ENCODE measurements around the gene MCTP1.
A peak's percentile ranks its signal among the peaks of the same experiment; 100 is the strongest.

MCTP1 gene

GRCh38 chr5:94993491-94993890 lies 291.4 kb downstream of the MCTP1 start:
- Histone ChIP-seq H3K79me1 (replicated peaks; ENCODE audit: low read length, poor library complexity, severe bottlenecking) (peaks cover 26% of the 10 kb centered on the region), H2AK5ac (ENCODE audit: low read length, severe bottlenecking) (no peak overlapping the region), H3K4me3 (ENCODE audit: insufficient read depth in 1 of 2, low read depth in 1 of 2, low read length in 2 of 2) (no peak overlapping the region), H4K91ac (ENCODE audit: low read length) (no peak overlapping the region), H3K18ac (ENCODE audit: low read depth in 1 of 2, low read length in 2 of 2) (no peak overlapping the region), H3K27me3 (ENCODE audit: control insufficient read depth in 1 of 2, insufficient read depth in 1 of 2, low read length in 2 of 2) (no peaks in the 10 kb centered on the region), H3K4me1 (ENCODE audit: control insufficient read depth, insufficient read depth, low read depth, low read length) (no peaks in the 10 kb centered on the region), H3K9me3 (ENCODE audit: control insufficient read depth, low read length) (no peaks in the 10 kb centered on the region), H3K4me2 (ENCODE audit: low read length, poor library complexity, severe bottlenecking) (no peak overlapping the region), H4K8ac (ENCODE audit: low read length) (no peak overlapping the region), H2BK5ac (ENCODE audit: low read depth, low read length, poor library complexity, severe bottlenecking) (no peak overlapping the region), H2BK12ac (ENCODE audit: low read length in 2 of 2) (no peak overlapping the region), H2AFZ (ENCODE audit: low read depth, low read length) (no peak overlapping the region), H2BK15ac (ENCODE audit: low read depth, poor library complexity, severe bottlenecking) (no peak overlapping the region), H2BK120ac (ENCODE audit: low read depth, low read length) (no peak overlapping the region), H3K36me3 (ENCODE audit: control insufficient read depth in 1 of 2, insufficient read depth in 2 of 2, low read depth in 1 of 2, low read length in 2 of 2) (no peaks in the 10 kb centered on the region), H3K27ac (ENCODE audit: low read length, poor library complexity, severe bottlenecking) (no peak overlapping the region), H3K9ac (ENCODE audit: low read length) (no peak overlapping the region), H3K14ac (ENCODE audit: low read length in 2 of 2) (no peak overlapping the region), H3K4ac (ENCODE audit: low read depth in 1 of 2, low read length in 2 of 2) (no peak overlapping the region), H3K23ac (ENCODE audit: low read length in 2 of 2) (no peak overlapping the region)
- no peak for DNase-seq
- 100% methylated on average over 1 of the region's 1 CpG for WGBS

- Histone ChIP-seq H2BK15ac (ENCODE audit: low read depth, poor library complexity, severe bottlenecking) (no peak overlapping the region), H2AK5ac (ENCODE audit: low read length, severe bottlenecking) (no peak overlapping the region), H3K36me3 (ENCODE audit: control insufficient read depth in 1 of 2, insufficient read depth in 2 of 2, low read depth in 1 of 2, low read length in 2 of 2) (no peaks in the 10 kb centered on the region), H3K4me2 (ENCODE audit: low read length, poor library complexity, severe bottlenecking) (no peak overlapping the region), H3K14ac (ENCODE audit: low read length in 2 of 2) (no peak overlapping the region), H3K23ac (ENCODE audit: low read length in 2 of 2) (no peak overlapping the region), H3K79me1 (replicated peaks; ENCODE audit: low read length, poor library complexity, severe bottlenecking) (peaks cover 25% of the 10 kb centered on the region), H2BK120ac (ENCODE audit: low read depth, low read length) (no peak overlapping the region), H3K9ac (ENCODE audit: low read length) (no peak overlapping the region), H3K27ac (ENCODE audit: low read length, poor library complexity, severe bottlenecking) (no peak overlapping the region), H3K27me3 (ENCODE audit: control insufficient read depth in 1 of 2, insufficient read depth in 1 of 2, low read length in 2 of 2) (no peaks in the 10 kb centered on the region), H2AFZ (ENCODE audit: low read depth, low read length) (no peak overlapping the region), H4K91ac (ENCODE audit: low read length) (no peak overlapping the region), H3K9me3 (ENCODE audit: control insufficient read depth, low read length) (no peaks in the 10 kb centered on the region), H2BK5ac (ENCODE audit: low read depth, low read length, poor library complexity, severe bottlenecking) (no peak overlapping the region), H2BK12ac (ENCODE audit: low read length in 2 of 2) (no peak overlapping the region), H3K4me1 (ENCODE audit: control insufficient read depth, insufficient read depth, low read depth, low read length) (no peaks in the 10 kb centered on the region), H3K4ac (ENCODE audit: low read depth in 1 of 2, low read length in 2 of 2) (no peak overlapping the region), H4K8ac (ENCODE audit: low read length) (no peak overlapping the region), H3K4me3 (ENCODE audit: insufficient read depth in 1 of 2, low read depth in 1 of 2, low read length in 2 of 2) (no peak overlapping the region), H3K18ac (ENCODE audit: low read depth in 1 of 2, low read length in 2 of 2) (no peak overlapping the region)
- WGBS = no CpG with 5 or more reads among the region's 2 CpGs
- no peak for DNase-seq
Measured at GRCh38 chr5:94992325-94992724, 292.6 kb downstream of the MCTP1 start.

GRCh38 chr5:94983861-94984535 lies 300.9 kb downstream of the MCTP1 start:
- no peak overlapping the region for H4K8ac ChIP-seq (ENCODE audit: low read length)
- H3K4me2 ChIP-seq (ENCODE audit: low read length, poor library complexity, severe bottlenecking) = no peak overlapping the region
- peak; percentile 15 for DNase-seq
- no peak overlapping the region for H3K23ac ChIP-seq (ENCODE audit: low read length in 2 of 2)
- no peaks in the 10 kb centered on the region for H3K36me3 ChIP-seq (ENCODE audit: control insufficient read depth in 1 of 2, insufficient read depth in 2 of 2, low read depth in 1 of 2, low read length in 2 of 2)
- H3K9me3 ChIP-seq (ENCODE audit: control insufficient read depth, low read length) = no peaks in the 10 kb centered on the region
- H3K4me3 ChIP-seq (ENCODE audit: insufficient read depth in 1 of 2, low read depth in 1 of 2, low read length in 2 of 2) = no peak overlapping the region
- no peak overlapping the region for H2BK120ac ChIP-seq (ENCODE audit: low read depth, low read length)
- no peak overlapping the region for H3K4ac ChIP-seq (ENCODE audit: low read depth in 1 of 2, low read length in 2 of 2)
- H2BK12ac ChIP-seq (ENCODE audit: low read length in 2 of 2) = no peak overlapping the region
- H2BK5ac ChIP-seq (ENCODE audit: low read depth, low read length, poor library complexity, severe bottlenecking) = no peak overlapping the region
- H2AFZ ChIP-seq (ENCODE audit: low read depth, low read length) = no peak overlapping the region
- H2AK5ac ChIP-seq (ENCODE audit: low read length, severe bottlenecking) = no peak overlapping the region
- peaks cover 13% of the 10 kb centered on the region for H3K79me1 ChIP-seq (replicated peaks; ENCODE audit: low read length, poor library complexity, severe bottlenecking)
- no peaks in the 10 kb centered on the region for H3K4me1 ChIP-seq (ENCODE audit: control insufficient read depth, insufficient read depth, low read depth, low read length)
- 49% methylated on average over 3 of the region's 4 CpGs for WGBS
- H3K27ac ChIP-seq (ENCODE audit: low read length, poor library complexity, severe bottlenecking) = no peak overlapping the region
- H3K14ac ChIP-seq (ENCODE audit: low read length in 2 of 2) = no peak overlapping the region
- H3K18ac ChIP-seq (ENCODE audit: low read depth in 1 of 2, low read length in 2 of 2) = no peak overlapping the region
- no peak overlapping the region for H3K9ac ChIP-seq (ENCODE audit: low read length)
- no peak overlapping the region for H4K91ac ChIP-seq (ENCODE audit: low read length)
- H3K27me3 ChIP-seq (ENCODE audit: control insufficient read depth in 1 of 2, insufficient read depth in 1 of 2, low read length in 2 of 2) = no peaks in the 10 kb centered on the region
- H2BK15ac ChIP-seq (ENCODE audit: low read depth, poor library complexity, severe bottlenecking) = no peak overlapping the region

GRCh38 chr5:94977437-94977836 lies 307.5 kb downstream of the MCTP1 start:
- H3K23ac ChIP-seq (ENCODE audit: low read length in 2 of 2) = no peak overlapping the region
- no peak overlapping the region for H2BK120ac ChIP-seq (ENCODE audit: low read depth, low read length)
- H2AFZ ChIP-seq (ENCODE audit: low read depth, low read length) = no peak overlapping the region
- H3K27ac ChIP-seq (ENCODE audit: low read length, poor library complexity, severe bottlenecking) = no peak overlapping the region
- no peak overlapping the region for H3K4me3 ChIP-seq (ENCODE audit: insufficient read depth in 1 of 2, low read depth in 1 of 2, low read length in 2 of 2)
- no peak overlapping the region for H3K14ac ChIP-seq (ENCODE audit: low read length in 2 of 2)
- H2BK12ac ChIP-seq (ENCODE audit: low read length in 2 of 2) = no peak overlapping the region
- H3K4me1 ChIP-seq (ENCODE audit: control insufficient read depth, insufficient read depth, low read depth, low read length) = no peaks in the 10 kb centered on the region
- H3K9me3 ChIP-seq (ENCODE audit: control insufficient read depth, low read length) = peaks cover 10% of the 10 kb centered on the region
- no peak overlapping the region for H2BK5ac ChIP-seq (ENCODE audit: low read depth, low read length, poor library complexity, severe bottlenecking)
- no peak overlapping the region for H4K91ac ChIP-seq (ENCODE audit: low read length)
- H3K18ac ChIP-seq (ENCODE audit: low read depth in 1 of 2, low read length in 2 of 2) = no peak overlapping the region
- no CpG with 5 or more reads among the region's 2 CpGs for WGBS
- H3K9ac ChIP-seq (ENCODE audit: low read length) = no peak overlapping the region
- peaks cover 13% of the 10 kb centered on the region for H3K79me1 ChIP-seq (replicated peaks; ENCODE audit: low read length, poor library complexity, severe bottlenecking)
- H3K27me3 ChIP-seq (ENCODE audit: control insufficient read depth in 1 of 2, insufficient read depth in 1 of 2, low read length in 2 of 2) = no peaks in the 10 kb centered on the region
- H2BK15ac ChIP-seq (ENCODE audit: low read depth, poor library complexity, severe bottlenecking) = no peak overlapping the region
- no peak for DNase-seq
- no peak overlapping the region for H2AK5ac ChIP-seq (ENCODE audit: low read length, severe bottlenecking)
- H3K4me2 ChIP-seq (ENCODE audit: low read length, poor library complexity, severe bottlenecking) = no peak overlapping the region
- no peaks in the 10 kb centered on the region for H3K36me3 ChIP-seq (ENCODE audit: control insufficient read depth in 1 of 2, insufficient read depth in 2 of 2, low read depth in 1 of 2, low read length in 2 of 2)
- no peak overlapping the region for H3K4ac ChIP-seq (ENCODE audit: low read depth in 1 of 2, low read length in 2 of 2)
- no peak overlapping the region for H4K8ac ChIP-seq (ENCODE audit: low read length)

All from mesenchymal stem cell (in vitro differentiated cells and primary cell).